A673 (cell line): ENCODE measurements around the gene XPO6.

Experiments
- CTCF ChIP-seq: fragments of 300-800, 200-600 bp; sonication (generic); conservative IDR thresholded peaks from 2 replicates; pipeline ENCODE4 v1.5.1; 2017; ENCODE audit warnings: low read depth, mild to moderate bottlenecking, antibody characterized with exemption, low read length, moderate library complexity, mixed read lengths
- EZH2 ChIP-seq: fragments of 200-600 bp; sonication (generic); IDR thresholded peaks from 2 replicates; pipeline ENCODE4 v1.6.1; 2017; ENCODE audit warnings: borderline replicate concordance, low read depth, mild to moderate bottlenecking, mixed read lengths, antibody characterized with exemption, low read length; ENCODE audit not compliant: poor library complexity, severe bottlenecking

- TF ChIP-seq CTCF (no peak), EZH2 (no peak)
Observed at GRCh38 chr16:28205117-28205899, 6.5 kb downstream of the XPO6 start.
